Dendritic cell treated with granulocyte-macrophage colony-stimulating factor and Interleukin-4, amounts not matched to agents 40 ng/mL and 50 ng/mL, for 4 days (primary cell): ENCODE measurements around the gene MROH9.

ENCODE experiments used
- H3K27ac Mint-ChIP-seq: one replicate; pipeline ENCODE4 v1.8.0; 2022; ENCODE audit warnings: mild to moderate bottlenecking, mixed read lengths
- H3K27me3 Mint-ChIP-seq: one replicate; pipeline ENCODE4 v1.8.0; 2022; ENCODE audit warnings: mild to moderate bottlenecking, mixed read lengths
- H3K36me3 Mint-ChIP-seq: one replicate; pipeline ENCODE4 v1.8.0; 2022; ENCODE audit warnings: low read depth, mixed read lengths
- H3K4me1 Mint-ChIP-seq: one replicate; pipeline ENCODE4 v1.8.0; 2022; ENCODE audit warnings: low read depth, mixed read lengths
- H3K4me3 Mint-ChIP-seq: one replicate; pipeline ENCODE4 v1.8.0; 2022; ENCODE audit warnings: mild to moderate bottlenecking, moderate library complexity, mixed read lengths
- H3K9me3 Mint-ChIP-seq: one replicate; pipeline ENCODE4 v1.8.0; 2022; ENCODE audit warnings: mixed read lengths
- intact Hi-C: fragments of 100-400 bp; cut with micrococcal nuclease; formaldehyde crosslinking; loops from one replicate; pipeline ENCODE4 v1.15.0; 2022

The MROH9 gene

GRCh38 chr1:171081314-171081753 is 146.0 kb downstream of the MROH9 start:
- H3K4me1 Mint-ChIP-seq: no peaks in the 10 kb centered on the region
- H3K27me3 Mint-ChIP-seq: no peaks in the 10 kb centered on the region
- H3K9me3 Mint-ChIP-seq: no peaks in the 10 kb centered on the region
- H3K36me3 Mint-ChIP-seq: no peaks in the 10 kb centered on the region
- H3K4me3 Mint-ChIP-seq: no peak overlapping the region
- no peak overlapping the region for H3K27ac Mint-ChIP-seq
- intact Hi-C loops: loop anchor here (1.0 kb wide), 1 partner anchor 146 kb away; no protein-coding TSS in a partner anchor

- no peaks in the 10 kb centered on the region for H3K36me3 Mint-ChIP-seq
- no peak overlapping the region for H3K27ac Mint-ChIP-seq
- H3K27me3 Mint-ChIP-seq: no peaks in the 10 kb centered on the region
- H3K4me1 Mint-ChIP-seq: no peaks in the 10 kb centered on the region
- H3K9me3 Mint-ChIP-seq: no peaks in the 10 kb centered on the region
- intact Hi-C loops: loop anchor here (1.0 kb wide), 1 partner anchor 146 kb away; no protein-coding TSS in a partner anchor
- H3K4me3 Mint-ChIP-seq: no peak overlapping the region
Observed at GRCh38 chr1:171081763-171082201, 146.4 kb downstream of the MROH9 start.

- H3K4me1 Mint-ChIP-seq: no peaks in the 10 kb centered on the region
- no peaks in the 10 kb centered on the region for H3K36me3 Mint-ChIP-seq
- H3K27ac Mint-ChIP-seq: no peak overlapping the region
- H3K27me3 Mint-ChIP-seq: no peaks in the 10 kb centered on the region
- no peak overlapping the region for H3K4me3 Mint-ChIP-seq
- no peaks in the 10 kb centered on the region for H3K9me3 Mint-ChIP-seq
- intact Hi-C loops: no loop called here
Observed at GRCh38 chr1:171082606-171083005, 147.3 kb downstream of the MROH9 start.

- intact Hi-C loops: no loop called here
- Mint-ChIP-seq H3K4me1 (no peaks in the 10 kb centered on the region), H3K27me3 (no peaks in the 10 kb centered on the region), H3K27ac (no peak overlapping the region), H3K9me3 (no peaks in the 10 kb centered on the region), H3K4me3 (no peak overlapping the region), H3K36me3 (no peaks in the 10 kb centered on the region)
Observed at GRCh38 chr1:171083222-171083621, 147.9 kb downstream of the MROH9 start.

GRCh38 chr1:171084091-171084490 is 148.8 kb downstream of the MROH9 start:
- Mint-ChIP-seq H3K4me3 (no peak overlapping the region), H3K4me1 (no peaks in the 10 kb centered on the region), H3K9me3 (no peaks in the 10 kb centered on the region), H3K36me3 (no peaks in the 10 kb centered on the region), H3K27ac (no peak overlapping the region), H3K27me3 (no peaks in the 10 kb centered on the region)
- intact Hi-C loops: no loop called here

- no peaks in the 10 kb centered on the region for H3K4me1 Mint-ChIP-seq
- intact Hi-C loops: no loop called here
Observed at GRCh38 chr1:171084870-171085269, 149.5 kb downstream of the MROH9 start.

GRCh38 chr1:171087896-171088295 is 152.6 kb downstream of the MROH9 start:
- Mint-ChIP-seq H3K27me3 (no peaks in the 10 kb centered on the region), H3K4me1 (no peaks in the 10 kb centered on the region), H3K27ac (no peak overlapping the region), H3K9me3 (no peaks in the 10 kb centered on the region), H3K4me3 (no peak overlapping the region), H3K36me3 (no peaks in the 10 kb centered on the region)
- intact Hi-C loops: no loop called here

More at GRCh38 chr1:171084870-171085269, 149.5 kb downstream of the MROH9 start:
- Mint-ChIP-seq H3K36me3 (no peaks in the 10 kb centered on the region), H3K27me3 (no peaks in the 10 kb centered on the region), H3K27ac (no peak overlapping the region), H3K9me3 (no peaks in the 10 kb centered on the region), H3K4me3 (no peak overlapping the region)

GRCh38 chr1:171090604-171091003 is 155.3 kb downstream of the MROH9 start, which contains the start of gene FMO3:
TSS of gene FMO3 (plus strand) at chr1:171090905. CDS start at chr1:171092659, 1,754 bp downstream.
- Mint-ChIP-seq H3K27ac (no peak within 1 kb of the TSS), H3K36me3 (no peaks in the 10 kb centered on the region), H3K27me3 (no peaks in the 10 kb centered on the region), H3K4me1 (no peaks in the 10 kb centered on the region), H3K4me3 (no peak within 1 kb of the TSS), H3K9me3 (no peaks in the 10 kb centered on the region)
- intact Hi-C loops: no loop called here

- Mint-ChIP-seq H3K27me3 (no peaks in the 10 kb centered on the region), H3K4me3 (no peak overlapping the region), H3K9me3 (peaks cover 8% of the 10 kb centered on the region), H3K27ac (no peak overlapping the region), H3K36me3 (no peaks in the 10 kb centered on the region), H3K4me1 (no peaks in the 10 kb centered on the region)
- intact Hi-C loops: no loop called here
Observed at GRCh38 chr1:171103862-171104261, 168.5 kb downstream of the MROH9 start.

GRCh38 chr1:171107262-171107940 is 172.1 kb downstream of the MROH9 start:
- no peaks in the 10 kb centered on the region for H3K9me3 Mint-ChIP-seq
- no peak overlapping the region for H3K4me3 Mint-ChIP-seq
- H3K36me3 Mint-ChIP-seq: no peaks in the 10 kb centered on the region
- intact Hi-C loops: no loop called here
- H3K27me3 Mint-ChIP-seq: no peaks in the 10 kb centered on the region
- H3K4me1 Mint-ChIP-seq: no peaks in the 10 kb centered on the region
- no peak overlapping the region for H3K27ac Mint-ChIP-seq

GRCh38 chr1:171107969-171108368 is 172.6 kb downstream of the MROH9 start:
- intact Hi-C loops: no loop called here
- Mint-ChIP-seq H3K27me3 (no peaks in the 10 kb centered on the region), H3K4me3 (no peak overlapping the region), H3K9me3 (no peaks in the 10 kb centered on the region), H3K36me3 (no peaks in the 10 kb centered on the region), H3K4me1 (no peaks in the 10 kb centered on the region), H3K27ac (no peak overlapping the region)

- H3K4me1 Mint-ChIP-seq: no peaks in the 10 kb centered on the region
- no peak overlapping the region for H3K27ac Mint-ChIP-seq
- intact Hi-C loops: no loop called here
- no peak overlapping the region for H3K4me3 Mint-ChIP-seq
- no peaks in the 10 kb centered on the region for H3K9me3 Mint-ChIP-seq
- H3K36me3 Mint-ChIP-seq: no peaks in the 10 kb centered on the region
- H3K27me3 Mint-ChIP-seq: no peaks in the 10 kb centered on the region
Observed at GRCh38 chr1:171109966-171110365, 174.6 kb downstream of the MROH9 start.

- intact Hi-C loops: no loop called here
- no peak overlapping the region for H3K4me3 Mint-ChIP-seq
Observed at GRCh38 chr1:171110621-171111326, 175.4 kb downstream of the MROH9 start.

GRCh38 chr1:171112119-171112518 is 176.8 kb downstream of the MROH9 start:
- no peaks in the 10 kb centered on the region for H3K9me3 Mint-ChIP-seq
- intact Hi-C loops: no loop called here
- H3K27me3 Mint-ChIP-seq: no peaks in the 10 kb centered on the region
- no peak overlapping the region for H3K27ac Mint-ChIP-seq
- no peaks in the 10 kb centered on the region for H3K4me1 Mint-ChIP-seq
- no peak overlapping the region for H3K4me3 Mint-ChIP-seq
- no peaks in the 10 kb centered on the region for H3K36me3 Mint-ChIP-seq

More at GRCh38 chr1:171110621-171111326, 175.4 kb downstream of the MROH9 start:
- no peaks in the 10 kb centered on the region for H3K9me3 Mint-ChIP-seq
- no peaks in the 10 kb centered on the region for H3K4me1 Mint-ChIP-seq
- no peak overlapping the region for H3K27ac Mint-ChIP-seq
- H3K36me3 Mint-ChIP-seq: no peaks in the 10 kb centered on the region
- H3K27me3 Mint-ChIP-seq: no peaks in the 10 kb centered on the region
